Breast epithelium (tissue), 3 donors: Measurements from ENCODE around the gene RAVER2.
"Not testable (repeated sequence)": the region's sequence is repeated elsewhere in the genome, so short reads cannot be mapped to it uniquely, and the experiment has no call there.

ENCODE experiments used
- POLR2A ChIP-seq: fragments of 450-650 bp; IDR thresholded peaks from one replicate; pipeline ENCODE4 v1.6.1; 2016; ENCODE audit warnings: antibody characterized with exemption, mild to moderate bottlenecking, moderate library complexity
- TF ChIP-seq, protein P1 (sequence below), 3 donors: fragments of 450-650 bp; IDR thresholded peaks; one replicate each; pipeline ENCODE4 v1.5.1; 2016 to 2017; ENCODE audit warnings: antibody characterized with exemption in 3 of 3, mild to moderate bottlenecking in 3 of 3, moderate library complexity in 3 of 3

DNA sequence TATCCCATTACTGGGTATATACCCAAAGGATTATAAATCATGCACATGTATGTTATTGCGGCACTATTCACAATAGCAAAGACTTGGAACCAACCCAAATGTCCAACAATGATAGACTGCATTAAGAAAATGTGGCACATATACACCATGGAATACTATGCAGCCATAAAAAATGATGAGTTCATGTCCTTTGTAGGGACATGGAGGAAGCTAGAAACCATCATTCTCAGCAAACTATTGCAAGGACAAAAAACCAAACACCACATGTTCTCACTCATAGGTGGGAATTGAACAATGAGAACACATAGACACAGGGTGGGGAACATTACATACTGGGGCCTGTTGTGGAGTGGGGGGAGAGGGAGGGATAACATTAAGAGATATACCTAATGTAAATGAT is 4.2 kb upstream of the RAVER2 start:
- TF ChIP-seq, protein P1, sequence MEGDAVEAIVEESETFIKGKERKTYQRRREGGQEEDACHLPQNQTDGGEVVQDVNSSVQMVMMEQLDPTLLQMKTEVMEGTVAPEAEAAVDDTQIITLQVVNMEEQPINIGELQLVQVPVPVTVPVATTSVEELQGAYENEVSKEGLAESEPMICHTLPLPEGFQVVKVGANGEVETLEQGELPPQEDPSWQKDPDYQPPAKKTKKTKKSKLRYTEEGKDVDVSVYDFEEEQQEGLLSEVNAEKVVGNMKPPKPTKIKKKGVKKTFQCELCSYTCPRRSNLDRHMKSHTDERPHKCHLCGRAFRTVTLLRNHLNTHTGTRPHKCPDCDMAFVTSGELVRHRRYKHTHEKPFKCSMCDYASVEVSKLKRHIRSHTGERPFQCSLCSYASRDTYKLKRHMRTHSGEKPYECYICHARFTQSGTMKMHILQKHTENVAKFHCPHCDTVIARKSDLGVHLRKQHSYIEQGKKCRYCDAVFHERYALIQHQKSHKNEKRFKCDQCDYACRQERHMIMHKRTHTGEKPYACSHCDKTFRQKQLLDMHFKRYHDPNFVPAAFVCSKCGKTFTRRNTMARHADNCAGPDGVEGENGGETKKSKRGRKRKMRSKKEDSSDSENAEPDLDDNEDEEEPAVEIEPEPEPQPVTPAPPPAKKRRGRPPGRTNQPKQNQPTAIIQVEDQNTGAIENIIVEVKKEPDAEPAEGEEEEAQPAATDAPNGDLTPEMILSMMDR (IDR thresholded peaks at IDR 0.05) = not testable (repeated sequence)
- TF ChIP-seq POLR2A = not testable (repeated sequence)
